Activated CD4-positive, alpha-beta T cell treated with anti-CD3 and anti-CD28 coated beads, Interleukin-2, amount 50 U/mL, for 48 hours (primary cell): ENCODE results near the gene SRF.

Experiments used
- DNase-seq, 2 experiments: peaks; one replicate each; pipeline ENCODE4 v3.0.0-alpha.2; 2020

The SRF gene

DNA sequence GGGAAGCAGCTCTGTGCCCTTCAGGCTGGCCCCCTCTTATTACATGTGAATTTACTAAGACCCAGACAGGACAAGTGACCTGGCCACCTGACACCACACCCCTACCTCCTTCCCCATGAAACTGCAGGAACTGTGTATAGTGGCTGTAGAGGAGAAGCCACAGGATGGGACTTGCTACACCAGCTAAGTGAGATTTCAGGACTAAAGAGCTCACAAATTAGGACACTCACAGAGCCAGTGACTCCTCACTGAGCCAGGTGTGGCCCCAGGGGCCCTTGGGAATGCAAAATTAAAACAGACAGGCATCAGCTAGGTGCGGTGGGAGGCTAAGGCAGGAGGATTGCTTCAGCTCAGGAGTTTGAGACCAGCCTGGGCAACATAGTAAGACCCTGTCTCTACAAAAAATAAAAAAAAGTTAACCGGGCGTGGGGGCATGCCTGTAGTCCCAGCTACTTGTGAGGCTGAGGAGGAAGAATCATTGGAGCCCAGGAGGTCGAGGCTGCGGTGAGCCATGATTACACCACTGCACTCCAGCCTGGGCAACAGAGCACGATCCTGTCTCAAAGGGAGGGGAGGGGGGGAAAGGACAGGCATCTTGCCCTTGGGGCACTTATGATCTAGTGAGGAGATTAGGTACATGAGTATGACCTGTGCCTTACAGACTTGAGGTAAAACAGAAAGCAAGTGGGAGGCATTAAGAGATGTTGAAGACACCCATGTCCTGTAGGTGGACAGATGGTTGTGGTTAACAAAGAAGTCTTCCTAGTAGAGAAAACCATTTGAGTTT lies 23.2 kb upstream of the SRF start:
- DNase-seq: no peak

DNA sequence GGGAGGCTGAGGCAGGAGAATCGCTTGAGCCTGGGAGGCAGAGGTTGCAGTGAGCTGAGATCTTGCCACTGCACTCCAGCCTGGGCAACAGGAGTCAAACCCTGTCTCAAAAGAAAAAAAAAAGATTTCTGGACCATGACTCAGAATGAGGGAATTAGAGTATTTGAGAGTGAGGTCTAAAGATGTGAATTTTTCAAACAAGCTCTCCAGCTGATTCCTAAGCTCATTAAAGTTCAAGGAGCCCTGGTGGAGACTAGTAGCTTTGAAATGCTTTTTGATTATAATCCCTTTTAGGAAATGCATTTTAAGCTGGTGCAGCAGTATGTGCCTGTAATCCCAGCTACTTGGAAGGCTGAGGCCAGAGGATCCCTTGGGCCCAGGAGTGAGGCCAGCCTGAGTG lies 21.8 kb upstream of the SRF start:
- DNase-seq: no peak

DNA sequence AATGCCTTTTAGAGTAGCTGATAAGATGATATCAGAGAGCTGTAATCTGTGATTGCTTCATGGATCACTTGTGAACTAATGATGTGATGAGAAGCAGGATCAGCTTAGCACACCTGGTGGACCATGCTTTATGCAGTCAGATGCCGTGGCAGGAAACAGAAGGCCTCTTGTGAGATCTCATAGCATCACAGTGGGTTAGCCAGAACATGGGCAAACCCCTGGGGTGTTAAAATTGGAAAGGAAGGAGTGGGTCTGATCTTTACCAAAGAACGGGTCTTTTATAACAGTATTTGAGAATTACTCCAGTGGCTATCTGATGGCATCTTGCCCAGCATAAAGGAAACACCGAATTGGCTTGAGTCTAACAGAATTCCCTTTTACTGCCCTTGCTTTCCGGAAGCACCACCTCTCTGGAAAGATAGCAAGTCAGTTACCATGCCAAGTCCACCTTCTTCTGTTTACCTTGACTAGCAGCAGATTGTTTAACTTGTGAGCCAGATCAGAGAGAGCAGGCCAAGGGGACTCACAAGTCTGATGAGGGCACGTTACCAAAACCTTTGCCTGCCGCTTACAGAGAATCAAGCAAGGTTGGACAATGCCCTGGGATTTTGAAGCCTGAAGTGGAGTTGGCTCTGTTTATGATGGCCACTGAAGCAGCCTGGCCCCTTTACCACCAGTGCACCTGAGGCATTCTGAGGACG lies 20.9 kb upstream of the SRF start:
- no peak for DNase-seq

DNA sequence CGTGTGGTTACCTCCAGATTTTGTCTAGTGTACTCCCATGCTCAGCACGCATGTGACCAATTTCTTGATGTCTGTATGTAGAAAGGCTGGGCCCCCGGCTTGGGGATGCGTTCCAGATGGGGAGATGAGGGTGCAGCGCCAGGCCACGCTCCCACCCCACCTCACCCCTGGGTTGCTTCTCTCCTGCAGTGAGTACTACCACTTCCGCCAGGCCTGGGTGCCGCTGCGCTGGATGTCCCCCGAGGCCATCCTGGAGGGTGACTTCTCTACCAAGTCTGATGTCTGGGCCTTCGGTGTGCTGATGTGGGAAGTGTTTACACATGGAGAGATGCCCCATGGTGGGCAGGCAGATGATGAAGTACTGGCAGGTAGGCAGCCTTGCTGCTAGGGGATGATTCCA lies 11.5 kb upstream of the SRF start:
- no peak for DNase-seq

DNA sequence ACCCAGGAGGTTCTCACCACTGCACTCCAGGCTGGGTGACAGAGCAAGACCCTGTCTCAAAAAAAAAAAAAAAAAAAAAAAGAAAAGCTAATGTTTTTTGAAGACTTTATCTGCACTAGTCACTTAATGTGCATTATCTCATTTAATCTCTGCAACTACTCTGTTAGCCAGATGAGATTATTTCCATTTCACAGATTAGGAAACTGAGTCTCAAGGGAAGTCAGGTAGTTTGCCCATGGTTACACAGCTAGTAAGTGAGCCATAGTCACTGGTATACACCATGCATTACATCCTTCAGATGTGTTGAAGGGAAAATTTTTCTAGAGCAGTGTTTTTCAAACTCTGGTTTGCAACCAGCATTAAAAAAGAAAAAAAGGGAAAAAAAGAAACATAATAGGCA lies 7.2 kb upstream of the SRF start:
- no peak for DNase-seq

DNA sequence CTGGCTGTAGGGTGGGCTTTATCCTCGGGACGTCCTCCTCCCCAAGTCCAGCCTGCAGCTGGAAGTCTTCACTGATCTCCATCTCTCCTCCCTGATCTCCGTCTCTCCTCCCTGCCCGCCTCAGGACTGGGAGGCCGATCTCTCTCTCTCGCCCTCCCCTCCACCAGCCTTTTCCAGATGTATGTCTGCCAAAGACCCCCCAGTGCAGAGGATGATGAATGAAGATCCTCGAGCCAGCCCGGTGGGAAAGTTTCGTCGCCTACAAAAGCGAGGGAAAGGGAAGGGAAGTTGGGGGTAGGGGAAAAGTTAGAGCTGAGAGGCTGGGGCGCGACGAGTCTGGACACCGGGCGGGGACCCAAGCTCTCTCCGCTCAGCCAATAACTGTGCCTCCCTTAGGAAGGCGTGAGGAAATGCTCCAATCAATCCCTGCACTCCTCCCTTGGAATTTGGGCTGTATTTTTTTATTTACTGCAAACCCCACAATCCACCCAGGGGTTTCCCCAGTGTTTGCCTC lies 595 bp upstream of the SRF start:
- no peak for DNase-seq

DNA sequence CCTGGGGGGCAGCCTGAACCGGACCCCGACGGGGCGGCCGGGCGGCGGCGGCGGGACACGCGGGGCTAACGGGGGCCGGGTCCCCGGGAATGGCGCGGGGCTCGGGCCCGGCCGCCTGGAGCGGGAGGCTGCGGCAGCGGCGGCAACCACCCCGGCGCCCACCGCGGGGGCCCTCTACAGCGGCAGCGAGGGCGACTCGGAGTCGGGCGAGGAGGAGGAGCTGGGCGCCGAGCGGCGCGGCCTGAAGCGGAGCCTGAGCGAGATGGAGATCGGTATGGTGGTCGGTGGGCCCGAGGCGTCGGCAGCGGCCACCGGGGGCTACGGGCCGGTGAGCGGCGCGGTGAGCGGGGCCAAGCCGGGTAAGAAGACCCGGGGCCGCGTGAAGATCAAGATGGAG lies 636 bp downstream of the SRF start:
- DNase-seq: peak; percentile 26 to 33

DNA sequence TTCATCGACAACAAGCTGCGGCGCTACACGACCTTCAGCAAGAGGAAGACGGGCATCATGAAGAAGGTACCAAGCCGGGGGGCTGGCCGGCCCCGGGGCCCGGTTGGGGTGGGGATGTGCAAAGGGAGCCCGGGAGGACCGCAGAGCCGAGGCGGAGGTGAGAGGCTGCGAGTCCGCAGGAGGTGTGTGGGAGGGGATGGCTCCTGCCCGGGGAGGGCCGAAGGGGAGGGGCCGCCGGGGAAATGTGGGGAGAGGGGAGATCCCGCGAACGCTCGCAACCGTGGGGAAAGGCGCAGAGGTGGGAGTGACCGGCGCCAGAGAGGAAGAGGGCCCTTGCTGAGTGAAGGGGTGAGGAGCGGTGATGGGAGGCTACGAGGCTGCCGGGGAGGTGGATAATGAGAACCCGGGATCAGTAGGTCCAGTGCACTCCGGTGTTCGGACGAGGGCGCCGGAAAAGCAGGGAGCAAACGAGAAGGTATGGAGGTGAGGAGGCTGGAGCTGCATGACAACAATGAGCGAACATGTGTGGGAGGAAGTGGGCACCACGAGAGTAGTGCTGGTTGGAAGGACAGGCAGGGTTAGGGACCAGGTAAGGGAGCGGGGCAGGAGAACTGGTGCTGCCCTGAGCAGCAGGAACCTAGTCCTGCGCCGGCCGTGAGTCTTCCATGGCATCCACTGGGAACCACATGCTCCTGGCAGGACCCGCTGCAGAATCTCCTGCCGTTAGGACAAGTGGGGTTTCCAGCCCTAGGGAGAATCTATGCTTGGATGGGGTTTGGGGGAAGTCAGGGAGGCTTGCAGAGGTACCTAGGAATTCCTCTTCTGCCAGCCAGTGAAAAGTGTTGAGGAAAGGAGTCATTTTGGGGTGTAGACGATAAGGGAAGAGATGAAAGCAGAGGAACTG lies 1.3 kb downstream of the SRF start:
- peak; percentile 61 to 71 for DNase-seq

DNA sequence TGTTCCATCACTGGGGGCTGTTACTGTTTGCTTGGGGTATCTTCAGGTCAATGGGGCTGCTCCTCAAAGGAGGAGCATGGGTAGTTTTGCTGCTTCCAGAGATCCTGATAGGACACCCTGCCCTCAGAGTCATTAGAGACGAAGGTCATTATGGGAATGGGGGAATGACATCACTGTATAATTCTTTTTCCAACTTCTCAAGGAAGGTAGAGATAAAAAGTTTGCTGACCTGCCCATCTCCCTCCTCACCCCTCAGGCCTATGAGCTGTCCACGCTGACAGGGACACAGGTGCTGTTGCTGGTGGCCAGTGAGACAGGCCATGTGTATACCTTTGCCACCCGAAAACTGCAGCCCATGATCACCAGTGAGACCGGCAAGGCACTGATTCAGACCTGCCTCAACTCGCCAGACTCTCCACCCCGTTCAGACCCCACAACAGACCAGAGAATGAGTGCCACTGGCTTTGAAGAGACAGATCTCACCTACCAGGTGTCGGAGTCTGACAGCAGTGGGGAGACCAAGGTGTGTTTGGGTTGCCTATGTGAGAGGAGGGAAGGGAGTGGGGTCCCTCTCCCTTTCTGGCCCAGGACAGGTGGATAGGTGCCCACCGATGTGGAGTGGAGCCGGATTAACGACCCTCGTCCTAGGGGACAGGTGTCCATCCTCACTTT lies 2.7 kb downstream of the SRF start:
- DNase-seq: peak in 1 of 2 experiments; percentile 18

DNA sequence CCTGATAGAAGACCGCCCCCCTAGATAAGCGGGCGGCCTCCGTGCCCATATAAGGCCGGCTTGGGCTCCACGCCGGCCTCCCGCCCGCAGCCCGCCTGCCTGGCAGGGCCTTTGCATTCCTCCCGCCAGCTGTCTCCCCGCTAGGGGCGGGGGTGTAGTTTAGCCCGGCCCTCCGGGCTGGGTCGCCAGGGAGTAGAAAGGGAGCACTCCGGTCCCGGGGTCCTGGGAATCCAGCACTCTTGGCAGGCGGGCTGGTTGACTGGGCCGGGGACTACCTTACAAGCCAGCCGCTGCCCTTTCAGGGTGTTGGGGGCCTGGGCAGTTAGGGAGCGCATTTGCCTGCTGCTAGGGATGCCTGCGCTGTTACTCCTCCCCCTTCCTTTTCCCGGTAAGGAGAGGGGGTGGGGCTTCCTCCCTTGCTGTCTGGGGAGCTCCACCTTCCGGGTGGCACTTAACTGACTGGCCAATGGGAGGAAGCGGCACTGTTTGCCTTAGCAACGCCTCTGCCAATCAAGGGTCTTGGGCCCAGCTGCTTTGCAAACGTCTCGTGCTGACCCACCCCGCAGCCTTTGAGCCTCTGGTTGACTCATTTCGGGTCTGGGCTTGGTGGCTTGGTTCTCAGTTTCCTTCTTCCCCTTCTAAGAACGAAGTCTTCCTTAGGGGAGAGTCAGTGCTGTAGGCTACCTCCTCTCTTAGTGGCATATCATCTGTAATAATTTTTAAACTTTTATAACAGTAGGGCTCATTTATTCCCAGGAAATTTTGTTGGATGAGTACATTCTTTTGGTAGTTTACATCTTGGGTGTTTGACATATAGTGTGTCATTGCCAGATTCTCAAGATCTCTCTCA lies 3.4 kb downstream of the SRF start:
- DNase-seq: peak; percentile 94 to 97

DNA sequence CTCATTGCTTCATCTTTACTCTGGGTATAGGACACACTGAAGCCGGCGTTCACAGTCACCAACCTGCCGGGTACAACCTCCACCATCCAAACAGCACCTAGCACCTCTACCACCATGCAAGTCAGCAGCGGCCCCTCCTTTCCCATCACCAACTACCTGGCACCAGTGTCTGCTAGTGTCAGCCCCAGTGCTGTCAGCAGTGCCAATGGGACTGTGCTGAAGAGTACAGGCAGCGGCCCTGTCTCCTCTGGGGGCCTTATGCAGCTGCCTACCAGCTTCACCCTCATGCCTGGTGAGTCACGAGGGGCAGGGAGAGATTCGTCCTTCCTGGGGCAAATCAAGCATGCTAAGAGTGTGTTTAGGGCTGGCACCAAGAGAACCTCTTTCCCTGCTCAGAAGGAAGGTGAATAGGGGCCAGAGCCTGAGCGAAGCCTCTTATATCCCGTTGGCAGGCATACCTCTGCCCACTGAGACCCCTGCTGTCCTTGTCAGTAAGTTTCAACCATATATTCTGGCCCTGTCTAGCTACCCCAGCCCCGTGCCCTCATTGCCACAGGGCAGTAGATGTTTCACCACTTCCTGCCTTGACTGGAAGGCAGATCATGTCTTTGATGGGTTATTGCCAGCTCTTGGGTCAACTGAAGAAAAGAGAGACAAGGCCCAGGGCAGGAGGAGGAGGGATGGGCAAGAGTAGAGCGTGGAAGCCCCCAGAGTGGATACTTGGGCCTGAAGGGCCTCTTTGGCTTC lies 4.8 kb downstream of the SRF start:
- DNase-seq: no peak

DNA sequence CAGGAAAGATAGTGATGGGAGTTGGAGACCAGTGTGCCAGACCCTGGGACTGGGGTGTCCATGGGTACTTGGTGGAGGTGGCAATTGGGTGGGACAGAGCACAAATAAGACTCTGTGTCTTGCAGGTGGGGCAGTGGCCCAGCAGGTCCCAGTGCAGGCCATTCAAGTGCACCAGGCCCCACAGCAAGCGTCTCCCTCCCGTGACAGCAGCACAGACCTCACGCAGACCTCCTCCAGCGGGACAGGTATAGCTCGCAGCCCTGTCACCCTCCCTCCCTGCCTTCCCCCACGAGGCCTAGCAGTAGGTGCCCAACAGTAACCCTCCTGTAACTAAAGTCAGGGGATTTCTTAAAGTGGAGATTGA lies 5.3 kb downstream of the SRF start:
- DNase-seq: no peak

DNA sequence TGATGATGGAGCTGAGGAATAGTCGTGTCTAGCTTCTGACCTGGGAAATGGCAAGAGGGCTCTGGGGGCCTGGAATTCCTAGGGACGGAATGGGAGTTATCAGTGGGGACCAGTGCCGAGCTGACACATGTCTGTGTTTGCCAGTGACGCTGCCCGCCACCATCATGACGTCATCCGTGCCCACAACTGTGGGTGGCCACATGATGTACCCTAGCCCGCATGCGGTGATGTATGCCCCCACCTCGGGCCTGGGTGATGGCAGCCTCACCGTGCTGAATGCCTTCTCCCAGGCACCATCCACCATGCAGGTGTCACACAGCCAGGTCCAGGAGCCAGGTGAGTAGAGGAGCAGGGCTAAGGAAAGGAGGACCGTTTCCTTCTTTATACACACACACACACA lies 7.1 kb downstream of the SRF start:
- no peak for DNase-seq

DNA sequence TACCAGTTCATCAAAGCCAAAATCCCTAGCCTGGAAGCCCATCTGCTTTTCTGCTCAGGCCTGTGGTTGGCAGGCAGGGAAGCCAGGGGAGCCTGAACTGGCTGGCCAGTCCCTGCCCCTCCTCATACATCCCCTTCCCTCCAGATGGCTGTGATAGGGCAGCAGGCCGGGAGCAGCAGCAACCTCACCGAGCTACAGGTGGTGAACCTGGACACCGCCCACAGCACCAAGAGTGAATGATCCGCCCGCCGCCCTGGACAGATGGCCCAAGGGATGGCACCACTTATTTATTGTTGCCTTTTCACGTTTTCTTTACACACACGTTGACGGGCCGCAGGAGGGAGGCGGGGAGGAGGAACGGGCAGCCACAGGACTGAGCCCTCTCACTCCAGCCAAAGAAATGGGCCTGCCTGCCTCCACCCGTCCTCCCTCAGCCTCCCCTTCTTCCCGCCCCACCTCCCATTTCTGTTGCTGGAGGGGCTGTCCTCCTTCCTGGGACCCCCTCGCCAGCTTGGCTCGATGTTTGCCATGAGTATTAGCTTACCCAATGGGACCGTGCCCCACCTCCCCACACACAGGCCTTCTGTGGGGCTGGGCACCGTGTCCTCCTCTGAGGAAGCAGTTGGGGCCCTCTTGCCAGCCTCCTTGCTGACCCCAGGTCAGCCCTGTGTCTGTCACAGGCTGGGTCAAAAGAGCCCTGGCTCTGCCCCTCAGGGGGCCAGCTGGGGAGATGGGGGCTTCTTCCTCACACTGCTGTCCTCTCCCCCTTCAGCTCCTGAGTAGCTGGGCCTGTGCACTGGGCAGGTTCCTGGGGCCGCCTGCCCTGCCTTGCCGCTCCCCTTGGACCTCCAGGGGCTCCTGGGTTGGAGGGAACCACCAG lies 8.1 kb downstream of the SRF start:
- no peak for DNase-seq

DNA sequence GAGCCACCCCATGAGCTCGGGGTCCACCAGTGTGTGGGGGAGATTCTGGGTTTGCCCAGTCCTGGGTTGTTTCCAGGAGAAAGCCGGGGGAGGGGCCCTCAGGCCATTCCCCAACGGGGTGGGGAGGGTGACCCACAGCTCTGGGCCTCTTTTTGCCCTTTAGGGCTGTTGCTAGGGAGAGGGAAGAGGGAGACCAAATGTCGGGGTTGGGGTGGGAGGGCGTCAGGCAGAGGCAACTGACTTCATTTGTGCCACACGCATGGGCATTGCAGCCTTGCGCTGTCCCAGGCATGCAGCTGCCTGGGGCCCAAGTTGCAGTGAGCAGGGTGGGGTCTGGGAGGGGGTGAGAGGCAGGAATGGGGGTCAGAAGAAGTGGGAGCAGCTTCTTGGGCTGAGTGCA lies 9.0 kb downstream of the SRF start:
- no peak for DNase-seq

DNA sequence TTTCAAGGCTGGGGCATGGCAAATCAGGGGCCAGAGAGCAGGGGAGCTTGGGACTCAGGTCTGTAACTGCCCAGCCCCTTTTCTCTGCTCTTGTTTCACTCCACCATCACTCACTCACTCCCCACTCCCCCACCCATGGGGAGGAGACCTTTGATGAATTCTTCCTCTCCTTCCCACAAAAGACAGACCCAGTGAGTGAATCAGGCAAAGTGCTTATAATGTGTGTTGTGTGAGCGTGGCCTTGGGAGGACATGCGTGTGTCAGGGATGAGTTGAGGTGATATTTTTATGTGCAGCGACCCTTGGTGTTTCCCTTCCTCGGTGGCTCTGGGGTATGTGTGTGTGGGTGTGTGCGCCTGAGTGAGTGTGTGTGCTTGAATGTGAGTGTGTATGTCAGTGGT lies 9.9 kb downstream of the SRF start:
- DNase-seq: no peak

DNA sequence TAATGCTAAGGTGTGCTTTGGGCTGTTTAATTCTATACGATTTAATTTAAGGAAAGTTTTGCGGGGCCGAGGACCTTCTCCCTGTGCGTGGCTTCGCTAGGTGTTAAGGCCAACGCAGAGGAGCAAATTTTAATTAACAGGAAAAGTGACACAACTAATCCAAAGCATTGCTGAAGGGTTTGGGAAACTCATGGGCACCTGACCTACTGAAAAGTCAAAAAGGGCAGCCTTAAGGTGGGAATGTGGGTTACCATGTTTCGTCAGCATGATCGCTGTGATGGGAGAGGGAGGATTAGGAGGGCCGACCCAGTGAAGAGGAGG lies 10.5 kb downstream of the SRF start:
- DNase-seq: no peak

DNA sequence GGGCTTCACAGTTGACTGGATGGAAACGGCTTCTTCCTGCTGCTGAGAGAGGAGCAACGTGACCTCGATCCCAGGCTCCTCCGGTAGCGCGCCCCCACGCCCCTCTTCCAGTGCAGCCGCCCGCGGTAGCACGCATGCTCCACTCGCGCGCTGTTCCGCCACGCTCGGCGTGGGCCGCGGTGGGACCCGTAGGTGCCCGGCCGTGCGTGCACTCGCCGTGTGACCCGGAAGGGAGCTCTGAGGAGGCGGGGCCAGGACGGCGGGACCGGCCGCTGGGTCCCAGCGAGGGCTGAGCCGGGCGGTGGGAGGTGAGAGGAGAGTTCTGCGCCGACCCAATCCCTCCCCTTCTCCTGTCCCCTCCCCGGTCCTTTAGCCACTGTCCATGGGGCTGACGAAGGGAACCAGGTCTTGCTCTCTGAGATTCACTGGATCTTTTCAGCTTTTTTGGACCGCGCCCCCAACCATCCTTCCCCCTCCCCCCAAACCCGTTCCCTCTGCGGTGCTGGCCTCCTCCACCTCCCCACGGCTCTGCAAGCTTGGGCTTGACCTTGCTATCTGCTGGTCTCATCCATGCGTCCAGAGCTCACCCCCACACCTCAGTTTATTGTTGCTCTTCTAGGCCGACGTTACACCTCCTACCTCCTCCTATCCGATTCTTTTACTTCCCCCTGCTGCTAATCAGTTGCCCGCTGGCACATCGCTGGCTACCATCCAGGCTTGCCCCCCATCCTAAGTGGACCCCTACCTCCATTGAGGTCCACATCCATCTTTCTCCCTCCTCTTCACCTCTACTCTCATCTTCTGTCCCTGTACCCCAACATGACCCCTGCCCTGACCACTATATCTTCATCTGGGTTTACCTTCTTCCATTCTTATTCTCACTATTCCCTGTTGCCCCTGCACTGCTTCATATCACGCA lies 11.1 kb downstream of the SRF start, which contains the start of gene CUL9:
CUL9 (plus strand) TSS at position 255 of the 919 bp plus-strand sequence. CDS start 2,115 bp downstream, outside the sequence.
- peak; percentile 85 to 87 for DNase-seq

DNA sequence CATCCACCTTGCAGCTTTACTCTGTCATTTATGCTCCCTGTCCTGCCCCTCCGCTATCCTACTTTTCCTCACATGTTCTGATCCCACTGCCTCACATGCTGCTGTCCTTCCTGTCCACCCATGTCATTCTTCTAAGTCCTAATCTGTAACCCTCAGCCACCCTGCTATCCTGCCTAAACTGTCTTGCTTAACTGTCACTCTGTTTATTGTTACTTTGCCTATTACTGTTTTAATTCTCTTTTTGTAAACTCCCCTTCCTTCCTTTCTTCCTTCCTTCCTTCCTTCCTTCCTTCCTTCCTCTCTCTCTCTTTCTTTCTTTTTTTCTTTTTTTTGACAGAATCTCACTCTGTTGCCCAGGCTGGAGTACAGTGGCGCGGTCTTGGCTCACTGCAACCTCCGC lies 12.4 kb downstream of the SRF start:
- DNase-seq: no peak
